HG03457 (cell line): ENCODE measurements around the gene SLC39A3.

ENCODE experiments used
- ATAC-seq: cut with Tn5 transposase; IDR thresholded peaks from one replicate; pipeline ENCODE4 v1.9.1; 2021; ENCODE audit warnings: moderate number of reproducible peaks; ENCODE audit not compliant: unreplicated experiment

The SLC39A3 gene

DNA sequence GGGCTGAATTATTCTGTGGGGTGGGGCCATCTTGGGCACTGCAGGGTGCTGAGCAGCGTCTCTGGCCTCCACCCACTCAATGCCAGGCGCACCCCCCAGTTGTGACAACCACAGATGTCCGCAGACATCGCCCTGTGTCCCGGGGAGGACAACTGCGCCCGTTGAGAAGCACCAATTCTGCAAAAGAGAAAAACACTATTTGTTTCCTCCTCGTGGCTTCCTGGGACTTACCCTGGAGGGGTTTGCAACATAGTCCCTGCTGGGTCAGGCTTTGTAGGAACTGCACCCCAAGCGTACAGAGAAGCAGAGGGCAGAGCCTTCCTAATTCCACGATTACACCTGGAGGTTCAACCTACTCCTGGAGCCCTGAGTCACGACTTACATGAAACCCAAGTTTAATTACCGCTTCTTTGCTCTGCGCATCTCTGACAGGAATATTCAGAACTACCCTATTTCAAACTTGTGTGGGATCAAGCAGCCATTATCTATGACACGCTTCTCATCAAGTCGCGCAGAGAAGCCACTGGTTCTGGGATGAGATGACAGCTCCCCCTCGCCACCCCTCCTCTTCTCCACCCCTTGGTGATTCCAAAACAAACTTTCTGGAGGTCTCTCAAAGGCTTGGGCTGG is 11.1 kb upstream of the SLC39A3 start:
- no peak for ATAC-seq

DNA sequence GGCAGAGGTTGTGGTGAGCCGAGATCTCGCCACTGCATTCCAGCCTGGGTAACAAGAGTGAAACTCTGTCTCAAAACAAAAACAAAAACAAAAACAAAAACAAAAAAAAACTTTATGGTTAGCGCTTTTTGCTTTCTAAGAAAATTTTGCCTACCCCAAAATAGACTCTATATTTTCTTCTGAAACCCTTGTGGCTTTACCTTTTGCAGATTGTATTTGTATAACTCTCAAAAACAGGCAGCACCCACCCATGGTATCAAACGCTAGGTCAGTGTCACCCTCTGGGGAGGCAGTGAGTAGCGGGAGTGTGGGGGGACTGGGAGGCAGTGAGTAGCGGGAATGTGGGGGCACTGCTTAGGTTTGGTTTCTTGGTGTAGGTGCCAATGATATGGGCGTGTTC is 7.5 kb upstream of the SLC39A3 start:
- ATAC-seq = no peak

DNA sequence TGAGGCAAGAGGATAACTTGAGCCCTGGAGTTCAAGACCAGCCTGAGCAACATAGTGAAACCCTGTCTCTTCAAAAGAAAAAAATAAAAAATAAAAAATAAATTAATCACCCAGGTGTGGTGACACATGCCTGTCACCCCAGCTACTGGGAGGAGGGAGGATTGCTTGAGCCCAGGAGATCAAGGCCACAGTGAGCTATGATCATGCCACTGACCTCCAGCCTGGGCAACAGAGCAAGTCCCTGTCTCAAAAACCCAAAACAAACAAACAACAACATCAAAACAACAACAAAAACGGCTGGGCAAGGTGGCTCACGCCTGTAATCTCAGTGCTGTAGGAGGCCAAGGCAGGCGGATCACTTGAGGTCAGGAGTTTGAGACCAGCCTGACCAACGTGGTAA is 4.3 kb upstream of the SLC39A3 start:
- no peak for ATAC-seq

DNA sequence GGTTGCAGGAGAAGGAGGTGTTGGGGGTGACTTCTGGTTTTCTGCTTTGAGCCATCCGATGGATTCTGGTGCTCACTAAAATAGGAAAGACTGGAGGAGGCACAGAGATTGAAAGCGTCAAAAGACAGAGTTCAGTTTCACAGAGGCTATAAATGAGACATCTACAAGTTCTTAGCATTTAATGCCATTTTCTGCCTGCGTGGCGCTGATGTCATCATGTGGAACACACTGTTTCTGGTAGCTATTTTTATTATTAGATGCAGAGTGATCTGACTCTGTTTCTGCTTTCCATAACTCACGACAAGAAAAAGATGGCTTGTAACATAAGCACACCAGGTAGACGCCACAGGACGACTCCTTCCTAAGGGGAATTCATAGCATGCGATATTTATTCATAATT is 3.3 kb upstream of the SLC39A3 start:
- ATAC-seq = no peak

DNA sequence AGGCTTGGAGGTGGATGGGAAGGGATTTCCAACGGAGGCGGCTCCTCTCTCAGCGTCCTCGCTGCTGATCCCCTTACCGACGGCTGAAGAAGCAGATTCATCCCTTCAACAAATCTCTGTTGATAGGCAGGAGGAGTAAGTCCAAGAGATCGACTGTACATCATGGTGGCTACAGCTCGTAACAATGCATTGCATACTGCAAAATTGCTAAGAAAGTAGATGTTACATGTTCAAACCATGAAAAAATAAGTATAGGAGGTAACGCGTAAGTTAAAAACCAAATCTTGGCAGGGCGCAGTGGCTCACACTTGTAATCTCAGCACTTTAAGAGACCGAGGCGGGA is 468 bp upstream of the SLC39A3 start:
- no peak for ATAC-seq

DNA sequence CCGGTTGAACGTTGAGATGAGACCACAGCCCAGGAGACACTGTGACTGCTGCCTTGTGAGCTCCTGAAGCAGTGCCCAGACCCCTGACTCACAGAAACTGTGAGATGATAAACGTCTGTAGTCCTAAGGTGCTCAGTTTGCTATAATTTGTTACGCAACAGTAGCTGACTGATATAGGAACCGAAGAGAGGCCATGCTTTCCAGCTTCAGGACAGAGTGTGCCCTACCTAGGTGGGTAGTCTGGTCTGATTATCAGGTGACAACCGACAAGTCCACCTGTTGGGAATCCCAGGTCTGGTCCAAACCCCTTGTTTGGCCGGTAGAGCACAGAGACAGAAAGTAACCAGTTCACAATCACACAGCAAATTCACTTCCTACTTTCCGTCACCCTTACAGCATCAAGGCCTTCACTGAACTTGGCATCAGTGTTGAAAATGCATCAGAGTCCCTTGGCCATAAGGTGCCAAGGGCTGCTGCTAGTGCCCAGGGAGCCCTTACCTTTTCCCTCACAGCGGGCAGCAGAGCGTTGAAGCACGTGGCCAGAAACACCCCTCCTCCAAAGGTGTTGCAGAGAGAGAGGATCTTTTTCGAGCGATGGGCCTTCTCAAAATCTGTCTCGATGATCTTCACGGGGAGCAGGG is 3.1 kb downstream of the SLC39A3 start:
- ATAC-seq = no peak

DNA sequence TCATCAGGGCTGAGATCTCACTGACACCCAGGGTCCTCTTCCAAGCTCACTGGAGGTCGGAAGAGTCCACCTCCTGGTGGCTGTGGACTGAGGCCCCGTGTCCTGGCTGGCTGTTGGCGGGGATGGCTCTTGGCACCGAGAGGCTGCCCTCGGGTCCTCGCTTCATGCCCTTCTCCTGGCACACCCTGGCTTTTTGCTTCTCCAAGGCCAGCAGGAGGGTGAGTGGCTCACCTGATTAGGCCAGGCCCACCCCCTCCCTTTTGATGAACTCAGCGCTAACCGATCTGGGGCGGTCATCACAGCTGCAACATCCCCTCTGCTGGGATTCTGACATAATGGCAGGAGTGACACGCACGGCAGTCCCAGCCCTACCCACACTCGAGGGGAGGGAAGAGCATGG is 4.4 kb downstream of the SLC39A3 start:
- ATAC-seq = no peak

DNA sequence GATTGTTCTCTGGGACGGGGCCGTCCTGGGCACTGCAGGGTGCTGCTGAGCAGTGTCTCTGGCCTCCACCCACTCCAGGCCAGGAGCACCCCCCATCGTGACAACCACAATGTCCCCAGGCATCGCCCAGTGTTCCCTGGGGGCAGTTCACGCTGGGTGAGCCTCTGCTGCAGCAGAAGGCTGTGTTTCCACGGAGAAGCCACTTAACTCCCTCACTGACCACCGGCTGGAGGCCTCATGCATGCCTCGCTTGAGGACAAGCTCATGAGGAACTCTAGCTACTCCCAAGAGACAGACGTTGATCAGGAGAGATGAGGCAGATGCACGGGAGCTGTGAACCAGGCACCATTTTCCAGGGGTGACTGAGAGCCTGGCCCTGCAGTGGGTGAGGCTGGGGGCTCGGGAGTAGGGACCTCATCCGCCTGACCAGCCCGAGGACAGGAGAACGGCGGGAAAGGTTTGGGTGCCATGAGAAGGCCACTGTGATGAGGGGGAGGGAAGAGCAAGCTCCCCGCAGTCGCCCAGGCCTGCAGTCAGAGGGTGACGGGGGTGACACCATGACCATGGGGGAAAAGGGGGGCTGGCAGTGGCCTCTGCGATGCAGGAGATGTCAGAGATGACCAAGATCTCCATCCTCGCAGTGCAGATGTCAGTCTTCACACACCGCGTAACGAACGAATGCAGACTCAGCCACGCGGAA is 5.1 kb downstream of the SLC39A3 start:
- ATAC-seq = no peak

DNA sequence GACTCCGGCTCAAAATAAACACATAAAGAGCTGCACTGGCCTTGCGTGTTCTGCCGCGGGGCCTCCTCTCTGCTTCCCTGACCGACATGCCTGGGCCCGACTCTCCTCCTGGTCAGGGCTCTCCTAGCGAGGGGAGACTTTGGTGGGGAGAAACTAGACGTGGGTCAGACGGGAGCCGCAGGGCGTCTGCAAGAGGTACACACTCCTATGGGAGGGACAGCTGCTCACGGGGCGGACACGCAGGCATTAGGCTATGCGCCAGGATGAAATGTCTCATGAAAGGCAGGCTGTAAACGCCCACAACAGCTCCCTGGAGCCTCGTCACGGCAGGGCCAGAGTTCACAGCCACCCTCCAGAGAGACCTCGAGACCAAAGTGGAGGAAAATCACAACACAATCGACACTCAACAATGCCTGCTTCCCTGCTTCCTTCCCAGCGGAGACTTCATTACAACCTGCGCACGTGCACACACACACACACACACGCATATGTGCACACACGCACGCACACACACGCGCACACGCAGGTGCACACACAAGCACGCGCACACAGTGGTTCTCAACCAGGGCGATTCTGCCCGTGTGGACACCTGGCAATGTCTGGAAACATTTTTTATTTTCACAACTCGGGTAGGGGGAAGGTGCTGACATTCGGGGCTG is 5.8 kb downstream of the SLC39A3 start:
- ATAC-seq = no peak

DNA sequence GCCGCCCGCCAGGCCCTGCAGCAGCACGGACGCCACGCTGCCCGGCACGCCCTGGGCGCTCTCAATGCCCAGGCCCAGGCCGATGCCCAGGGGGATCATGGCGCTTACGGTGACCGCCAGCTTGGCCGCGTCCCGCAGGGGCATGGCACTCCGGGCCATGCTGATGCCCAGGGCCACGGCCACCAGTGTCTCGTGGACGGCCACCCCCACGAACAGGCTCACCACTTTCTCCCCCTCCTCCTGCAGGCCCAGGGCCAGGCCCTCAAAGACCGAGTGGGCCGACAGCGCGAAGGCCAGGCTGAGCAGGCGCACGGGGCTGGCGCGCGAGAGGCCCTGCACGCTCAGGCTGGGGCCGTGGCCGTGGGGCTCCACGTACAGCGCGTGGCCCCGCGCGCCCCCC is 6.9 kb downstream of the SLC39A3 start:
- ATAC-seq = no peak

DNA sequence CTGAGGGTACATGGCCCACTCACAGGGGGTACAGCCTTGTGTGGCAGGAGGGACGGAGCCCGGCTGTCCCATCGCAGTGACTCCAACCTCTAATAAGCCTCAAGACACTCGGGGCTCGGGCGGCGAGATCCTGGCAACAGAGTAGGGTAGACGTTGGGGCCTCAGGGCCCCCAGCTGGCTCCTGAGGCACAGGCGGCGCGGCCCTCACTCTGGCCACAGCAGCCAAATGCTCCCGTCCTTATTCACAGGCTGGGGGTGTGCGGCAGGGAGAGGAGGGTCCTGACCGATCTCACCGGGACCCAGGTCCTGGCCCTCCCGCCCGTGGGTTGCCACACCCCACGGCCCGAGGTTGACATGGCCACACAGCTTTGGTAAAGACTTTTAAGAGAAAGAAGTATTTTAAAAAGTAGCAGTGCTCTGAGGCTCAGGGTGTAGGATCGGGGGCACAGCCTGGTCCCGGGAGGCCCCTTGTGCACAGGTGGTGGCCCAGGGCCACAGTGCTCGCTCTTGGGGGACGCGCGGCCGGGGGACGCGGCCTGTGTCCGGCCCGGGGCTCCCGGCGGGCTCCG is 7.6 kb downstream of the SLC39A3 start:
- ATAC-seq = no peak

DNA sequence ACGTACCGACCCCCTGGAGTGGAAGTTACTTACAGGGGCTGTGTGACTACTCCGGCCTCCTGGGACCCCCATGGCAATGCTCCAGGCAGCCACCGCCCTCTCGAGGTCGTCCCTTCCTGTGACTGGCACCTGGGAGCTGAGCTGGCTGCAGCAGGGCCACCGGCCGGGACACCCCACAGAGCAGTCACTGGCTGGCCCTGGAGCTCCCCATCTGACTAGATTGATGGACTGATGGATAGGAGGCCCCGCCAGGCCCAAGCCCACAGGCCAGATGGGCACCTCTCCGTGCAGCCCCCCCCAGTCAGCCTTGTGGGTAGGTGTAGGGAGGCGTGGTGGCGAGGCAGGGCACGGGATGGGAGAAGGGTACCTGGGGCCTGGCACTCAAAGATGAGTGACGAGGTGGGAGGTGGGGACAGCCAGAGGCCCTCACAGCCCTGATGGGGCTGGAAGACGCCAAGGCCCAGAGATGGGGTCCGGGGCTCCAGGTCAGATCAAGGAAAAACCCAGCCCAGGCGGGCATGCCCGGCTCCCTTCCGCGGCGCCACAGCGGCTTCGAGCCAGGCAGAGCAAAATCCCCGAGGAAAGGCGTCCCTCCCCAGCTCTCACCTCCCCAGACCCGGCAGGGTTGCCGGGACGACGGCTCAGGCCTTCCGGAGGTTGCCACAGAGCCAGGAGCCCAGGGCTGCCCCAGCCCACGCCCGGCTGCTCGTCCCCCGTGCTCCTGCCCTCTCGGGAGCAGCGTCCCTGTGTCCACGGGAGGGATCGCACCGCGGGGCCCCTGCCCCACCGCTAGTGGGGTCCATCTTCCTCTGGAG is 8.4 kb downstream of the SLC39A3 start:
- no peak for ATAC-seq

DNA sequence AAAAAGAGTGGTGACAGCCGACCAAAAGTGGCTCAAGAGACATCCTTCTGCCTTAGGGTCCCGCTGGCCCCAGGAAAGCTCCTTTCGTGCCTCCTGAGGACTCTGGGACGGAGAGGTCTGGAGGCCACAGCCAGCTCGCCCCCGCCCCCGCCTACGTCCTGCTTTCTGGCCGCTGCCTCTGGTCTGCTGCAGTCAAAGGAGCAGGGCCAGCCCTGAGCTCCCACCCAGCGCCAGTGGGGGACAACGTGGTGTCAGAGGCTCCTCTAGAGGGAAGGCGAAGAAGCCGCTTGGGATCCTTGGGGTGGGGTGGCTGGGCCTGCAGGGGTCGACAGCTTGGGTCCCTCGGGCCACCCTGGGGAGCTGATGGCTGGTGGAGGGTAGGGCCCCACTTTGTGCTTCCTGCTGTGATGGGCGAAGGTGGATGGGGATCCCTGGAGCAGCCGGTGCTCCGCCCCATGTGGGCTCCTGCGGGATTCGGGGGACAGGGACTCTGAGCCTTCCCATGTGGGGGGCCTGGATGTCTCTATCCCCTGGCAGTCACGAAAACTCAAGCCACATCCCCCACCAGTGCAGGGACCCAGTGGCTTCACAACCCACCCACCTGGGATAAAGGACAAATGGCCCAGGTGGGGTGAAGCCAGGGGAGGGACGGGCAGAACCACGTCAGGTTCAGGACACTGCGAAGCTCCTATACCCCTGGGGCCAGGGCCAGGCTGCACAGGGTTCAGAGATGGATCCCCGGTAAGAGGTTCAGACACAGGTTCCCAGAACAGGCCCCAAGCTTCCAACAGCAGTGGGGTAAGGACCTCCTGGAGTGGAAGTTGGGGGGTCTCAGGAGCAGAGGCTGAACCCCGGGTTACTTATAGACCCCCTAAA is 9.6 kb downstream of the SLC39A3 start:
- ATAC-seq = no peak

DNA sequence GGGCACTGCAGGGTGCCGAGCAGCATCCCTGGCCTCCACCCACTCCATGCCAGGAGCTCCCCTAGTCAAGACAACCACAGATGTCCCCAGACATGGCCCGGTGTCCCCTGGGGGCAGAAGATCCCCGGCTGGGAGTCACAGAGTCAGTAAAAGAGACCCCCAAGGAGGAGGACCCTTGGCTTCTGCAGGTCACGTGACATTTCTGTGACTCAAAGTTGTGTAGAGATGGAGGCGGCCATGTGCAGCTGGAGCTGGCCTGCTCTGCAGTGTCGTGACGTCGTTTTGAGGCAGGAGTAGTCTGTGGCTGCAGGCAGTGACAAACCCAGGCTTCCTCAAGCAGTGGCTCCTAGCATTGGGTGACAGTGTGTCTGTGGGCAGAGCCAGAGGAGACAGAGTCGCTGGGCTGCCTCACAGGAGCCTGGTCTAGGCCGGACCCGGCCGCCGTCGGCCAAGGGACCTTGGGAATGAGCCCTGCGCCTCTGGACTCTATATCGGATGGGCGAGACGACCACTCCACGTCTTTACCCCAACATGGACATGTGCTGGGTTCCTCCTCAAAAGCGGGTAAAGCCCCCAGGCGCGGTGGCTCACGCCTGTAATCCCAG is 10.9 kb downstream of the SLC39A3 start:
- ATAC-seq = no peak

DNA sequence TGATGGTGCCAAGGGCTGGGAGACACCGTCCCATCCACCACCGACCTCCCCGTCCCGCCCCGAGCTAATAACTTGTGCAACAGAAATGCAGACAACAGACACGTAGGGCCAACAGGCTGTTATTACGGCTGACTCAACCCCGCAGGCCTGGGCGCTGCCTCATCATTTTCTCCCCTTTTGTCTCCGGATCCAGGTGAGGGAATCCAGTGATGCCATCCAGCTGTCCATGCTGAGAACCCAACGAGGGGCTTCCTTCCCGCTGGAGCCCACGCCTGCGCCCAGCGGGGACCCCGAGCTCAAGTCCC is 12.2 kb downstream of the SLC39A3 start:
- no peak for ATAC-seq

DNA sequence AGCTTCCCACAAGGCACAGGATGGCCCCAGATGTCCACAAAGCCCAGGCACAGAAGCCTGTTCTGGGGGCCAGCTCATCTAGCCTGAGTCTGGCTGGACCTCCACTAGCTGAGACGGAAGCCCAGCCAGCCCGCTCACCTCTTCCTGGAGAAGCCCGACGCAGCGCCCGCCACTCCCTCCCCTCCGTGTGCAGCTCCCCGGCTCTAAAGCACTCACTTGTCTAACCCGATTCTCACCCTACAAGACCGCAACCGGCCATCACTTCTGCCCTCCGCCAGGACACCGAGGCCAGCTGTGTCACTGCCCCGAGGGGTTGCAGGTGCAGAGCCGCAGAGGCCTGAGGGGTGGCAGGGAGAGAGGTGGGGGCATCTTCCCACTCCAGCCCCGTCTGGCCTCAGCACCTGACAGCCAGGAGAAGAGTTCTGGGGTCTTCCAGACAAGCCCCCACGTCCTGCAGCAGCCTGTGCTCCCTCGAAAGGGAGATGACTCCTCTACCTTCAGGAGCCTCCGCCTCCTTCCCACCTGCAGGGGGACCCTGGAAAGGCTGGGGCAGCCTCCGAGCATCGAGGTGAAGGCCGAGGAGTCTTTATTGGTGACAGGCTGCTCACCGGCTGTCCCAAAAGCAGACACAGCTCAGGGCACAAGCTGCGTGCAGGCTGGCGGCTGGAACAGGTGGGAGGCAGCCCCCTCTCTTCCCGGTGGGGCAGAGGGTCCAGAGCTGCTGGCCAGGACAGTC is 12.7 kb downstream of the SLC39A3 start:
- no peak for ATAC-seq

DNA sequence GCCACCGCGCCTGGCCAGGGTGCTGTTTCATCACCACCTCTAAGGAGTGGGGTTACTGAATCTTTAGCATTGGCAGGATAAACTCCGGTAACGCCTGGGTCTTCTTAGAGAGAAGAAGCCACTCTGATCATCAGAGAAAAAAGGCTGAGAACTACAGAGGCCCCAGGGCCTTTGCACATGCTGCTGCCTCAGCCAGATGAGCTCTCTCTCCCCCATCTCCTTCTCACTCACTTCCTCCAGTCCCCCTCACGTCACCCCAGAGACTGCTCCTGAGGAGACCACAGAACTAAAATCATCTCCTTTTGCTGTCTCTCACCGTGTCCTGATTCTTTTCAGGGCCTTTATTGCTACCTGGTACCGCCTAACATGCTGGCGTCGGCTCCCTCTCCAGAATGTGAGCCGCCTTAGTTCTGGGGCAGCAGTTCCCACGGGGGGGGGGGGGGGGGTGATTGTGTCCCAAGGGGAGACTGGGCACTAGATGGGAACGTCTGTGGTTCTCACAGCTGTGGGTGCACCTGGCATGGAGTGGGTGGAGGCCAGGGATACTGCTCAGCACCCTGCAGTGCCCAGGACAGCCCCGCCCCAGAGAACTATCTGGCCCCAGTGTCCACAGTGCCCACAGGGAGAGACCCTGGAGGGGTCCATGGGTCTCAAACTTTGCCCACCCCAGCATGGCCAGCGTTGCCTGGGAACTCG is 13.5 kb downstream of the SLC39A3 start:
- no peak for ATAC-seq

DNA sequence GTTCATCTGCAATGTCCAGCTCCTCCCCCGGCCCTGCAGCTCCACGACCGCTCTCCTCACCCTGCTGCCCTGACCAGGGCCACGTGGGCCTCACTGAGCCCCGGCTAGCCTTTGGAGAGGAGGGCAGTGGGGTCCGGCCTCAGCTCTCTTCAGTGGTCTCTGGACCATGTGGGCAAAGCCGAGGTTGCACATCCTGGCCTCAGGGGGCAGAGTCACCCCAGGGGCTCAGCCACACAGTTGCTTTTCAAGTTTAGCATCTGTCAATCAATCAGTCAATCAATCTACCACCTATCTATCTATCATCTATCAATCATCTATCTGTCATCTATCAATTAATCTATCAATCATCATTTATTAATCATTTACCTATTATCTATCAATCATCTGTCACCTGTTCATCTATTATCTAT is 15.7 kb downstream of the SLC39A3 start:
- ATAC-seq = no peak
